ENCODE results near the gene MUC5AC. TPM values are rescaled to one million over a fixed set of nuclear protein-coding genes. Genes with fewer than 3 reads are reported as not detected.
"Not testable (repeated sequence)": the region's sequence is repeated elsewhere in the genome, so short reads cannot be mapped to it uniquely, and the experiment has no call there.

Gene MUC5AC
- total and polyA plus RNA-seq, 9 donors = 0.01 to 0.75 (median 0.04) TPM; not detected in 4

DNA sequence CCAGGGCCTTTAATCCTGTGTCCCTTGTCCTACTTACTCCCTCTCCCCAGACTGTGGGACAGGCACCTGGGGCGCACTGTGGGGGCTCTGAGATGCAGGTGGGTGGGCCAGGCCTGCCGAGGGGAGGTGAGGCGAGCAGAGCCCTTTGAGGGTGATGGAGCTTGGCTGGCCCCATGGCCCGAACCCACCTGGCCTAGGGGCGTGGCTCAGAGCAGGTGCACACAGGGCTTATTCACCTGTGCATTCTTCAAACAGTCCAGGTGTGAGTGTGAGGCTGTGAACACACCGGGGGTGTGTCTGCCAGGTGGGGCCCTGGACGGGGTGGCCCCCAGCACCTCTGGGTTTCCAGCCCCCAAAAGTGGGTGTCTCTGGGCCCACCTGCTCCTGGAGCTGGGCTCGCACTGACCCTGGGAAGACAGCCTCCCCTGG lies 9.0 kb upstream of the MUC5AC start:
- 81% methylated on average over 8 of the region's 8 CpGs for WGBS (ENCODE audit: insufficient coverage)
- Histone ChIP-seq H3K36me3 (ENCODE audit: control insufficient read depth, insufficient read depth, low read length) (no peaks in the 10 kb centered on the region), H3K4me1 (ENCODE audit: control insufficient read depth, insufficient read depth, low read length) (no peaks in the 10 kb centered on the region), H3K9me3 (replicated peaks; ENCODE audit: control insufficient read depth, low read depth, low read length) (peaks cover 3% of the 10 kb centered on the region), H3K27me3 (ENCODE audit: control insufficient read depth, insufficient read depth, low read length) (peaks cover 2% of the 10 kb centered on the region), H3K4me3 (ENCODE audit: low read length) (no peak overlapping the region), H3K27ac (ENCODE audit: low read length) (no peak overlapping the region)
- DNase-seq = no peak

DNA sequence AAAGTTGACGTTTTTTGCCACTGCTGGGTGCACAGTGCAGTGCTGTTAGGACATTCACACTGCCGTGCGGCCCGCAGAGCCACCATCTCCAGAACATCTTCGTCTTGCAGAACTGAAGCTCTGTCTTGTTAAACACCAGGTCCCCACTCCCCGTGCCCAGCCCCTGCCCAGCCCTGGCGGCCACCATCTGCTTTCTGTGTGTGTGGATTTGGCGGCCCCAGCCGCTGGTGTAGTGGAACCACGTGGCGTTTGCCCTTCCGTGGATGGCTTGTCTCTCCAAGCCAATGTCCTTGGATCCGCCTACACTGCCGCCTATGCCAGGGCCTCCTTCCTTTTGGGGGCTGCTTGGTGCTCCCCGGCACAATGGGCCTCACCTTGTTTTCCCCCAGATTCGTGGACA lies 8.2 kb upstream of the MUC5AC start:
- Histone ChIP-seq H3K27ac (ENCODE audit: low read length) (no peak overlapping the region), H3K9me3 (replicated peaks; ENCODE audit: control insufficient read depth, low read depth, low read length) (no peaks in the 10 kb centered on the region), H3K36me3 (ENCODE audit: control insufficient read depth, insufficient read depth, low read length) (no peaks in the 10 kb centered on the region), H3K4me3 (ENCODE audit: low read length) (no peak overlapping the region), H3K4me1 (ENCODE audit: control insufficient read depth, insufficient read depth, low read length) (no peaks in the 10 kb centered on the region), H3K27me3 (ENCODE audit: control insufficient read depth, insufficient read depth, low read length) (peaks cover 2% of the 10 kb centered on the region)
- DNase-seq = no peak
- WGBS (ENCODE audit: insufficient coverage) = 84% methylated on average over 13 of the region's 16 CpGs

DNA sequence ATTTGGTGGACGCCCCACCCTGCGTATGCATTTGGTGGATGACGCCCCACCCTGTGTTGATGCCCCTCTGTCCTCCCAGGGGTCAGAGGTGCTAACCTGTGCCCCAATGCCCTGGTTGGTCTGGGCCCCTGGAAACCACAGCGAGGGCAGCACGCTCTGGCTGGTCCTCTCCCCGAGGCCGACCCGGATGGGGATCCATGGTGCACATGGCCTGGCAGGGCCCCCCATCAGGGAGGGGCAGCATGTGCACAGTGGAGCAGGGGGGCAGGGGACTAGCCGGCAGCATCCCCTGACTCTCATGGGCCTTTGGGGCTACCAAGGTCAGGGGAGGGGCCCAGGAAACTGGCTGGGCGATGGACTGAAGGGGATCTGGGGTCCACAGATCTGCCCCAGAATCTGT lies 7.6 kb upstream of the MUC5AC start:
- Histone ChIP-seq H3K9me3 (replicated peaks; ENCODE audit: control insufficient read depth, low read depth, low read length) (no peaks in the 10 kb centered on the region), H3K27ac (ENCODE audit: low read length) (no peak overlapping the region), H3K36me3 (ENCODE audit: control insufficient read depth, insufficient read depth, low read length) (no peaks in the 10 kb centered on the region), H3K4me1 (ENCODE audit: control insufficient read depth, insufficient read depth, low read length) (no peaks in the 10 kb centered on the region), H3K4me3 (ENCODE audit: low read length) (no peak overlapping the region), H3K27me3 (ENCODE audit: control insufficient read depth, insufficient read depth, low read length) (peaks cover 2% of the 10 kb centered on the region)
- no peak for DNase-seq
- 72% methylated on average over 9 of the region's 10 CpGs for WGBS (ENCODE audit: insufficient coverage)

DNA sequence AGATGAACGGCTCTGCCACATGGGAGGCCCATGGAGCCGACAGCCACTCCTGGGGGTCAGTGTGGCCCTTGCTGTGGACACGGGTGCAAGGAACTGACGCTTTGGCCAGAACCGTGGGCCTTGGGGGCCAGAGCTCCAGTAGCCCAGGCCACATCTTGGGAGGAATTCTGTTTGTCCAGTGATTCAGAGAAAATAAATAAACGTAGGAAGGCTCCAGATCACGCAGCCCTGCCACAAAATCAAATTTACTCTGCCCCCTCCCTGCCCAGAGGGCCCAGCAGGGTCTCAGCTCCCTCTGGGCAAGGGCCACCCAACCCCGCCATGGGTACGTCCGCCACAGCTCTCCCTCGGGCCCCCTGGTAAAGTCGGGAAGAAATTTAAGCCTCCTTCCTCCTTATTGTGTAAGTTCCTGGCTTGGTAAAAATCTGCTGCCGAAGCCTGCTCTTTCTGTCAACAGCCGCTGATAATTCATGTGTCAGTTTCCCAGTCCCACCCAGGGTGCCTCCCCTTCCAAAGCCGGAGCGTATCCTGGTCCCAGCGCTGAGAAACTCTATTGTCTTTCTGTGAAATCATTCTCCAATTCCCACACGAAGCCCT lies 6.9 kb upstream of the MUC5AC start:
- 30% methylated on average over 16 of the region's 18 CpGs for WGBS (ENCODE audit: insufficient coverage)
- no peaks in the 10 kb centered on the region for H3K9me3 ChIP-seq (replicated peaks; ENCODE audit: control insufficient read depth, low read depth, low read length)
- no peak overlapping the region for H3K4me3 ChIP-seq (ENCODE audit: low read length)
- peaks cover 2% of the 10 kb centered on the region for H3K27me3 ChIP-seq (ENCODE audit: control insufficient read depth, insufficient read depth, low read length)
- H3K27ac ChIP-seq (ENCODE audit: low read length) = no peak overlapping the region
- no peaks in the 10 kb centered on the region for H3K4me1 ChIP-seq (ENCODE audit: control insufficient read depth, insufficient read depth, low read length)
- peak; percentile 25 for DNase-seq
- H3K36me3 ChIP-seq (ENCODE audit: control insufficient read depth, insufficient read depth, low read length) = no peaks in the 10 kb centered on the region

DNA sequence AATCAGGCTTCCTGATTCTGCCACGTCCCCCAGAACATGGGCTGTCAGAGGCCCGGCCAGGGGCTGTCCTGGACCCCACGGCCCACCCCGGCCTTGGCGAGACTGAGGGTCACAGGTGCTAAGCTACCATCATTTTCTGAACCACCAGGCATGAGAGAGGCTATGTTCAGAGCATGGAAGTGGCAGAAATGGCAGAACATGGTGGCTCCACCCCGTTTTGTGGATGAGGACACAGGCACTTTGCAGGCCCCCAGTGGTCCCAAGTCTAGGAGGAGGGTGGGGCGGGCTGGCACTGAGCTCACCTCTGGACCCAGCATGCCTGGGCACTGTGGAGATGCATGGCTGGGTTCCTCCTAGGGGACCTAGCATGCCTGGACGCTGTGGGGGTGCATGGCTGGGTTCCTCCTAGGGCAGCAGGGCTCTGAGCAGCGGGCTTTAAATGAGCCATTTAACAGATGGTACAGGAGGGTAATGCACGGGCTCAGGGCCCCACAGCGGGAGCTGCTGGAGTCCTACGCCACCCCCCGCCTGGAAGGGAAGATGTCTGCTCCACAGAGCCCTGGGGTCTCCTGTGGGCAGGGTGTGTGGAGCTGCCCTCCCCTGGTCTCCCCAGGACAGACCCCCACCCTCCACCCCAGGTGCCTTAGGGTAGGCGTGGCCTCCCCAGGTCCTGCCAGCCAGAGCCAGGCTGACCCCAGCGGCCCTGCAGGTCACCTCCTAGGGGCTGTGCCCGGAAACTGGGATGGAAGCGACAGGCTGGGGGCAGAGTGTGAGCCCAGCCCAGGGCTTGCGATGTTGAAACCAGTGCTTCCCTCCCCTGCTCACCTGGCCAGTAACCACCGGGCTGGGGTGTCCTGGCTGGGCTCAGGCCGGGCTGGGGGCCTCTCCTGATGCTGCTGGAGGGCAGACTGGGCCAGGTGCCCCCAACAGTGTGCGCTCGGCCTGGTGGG lies 6.1 kb upstream of the MUC5AC start:
- DNase-seq = no peak
- 66% methylated on average over 12 of the region's 22 CpGs for WGBS (ENCODE audit: insufficient coverage)
- Histone ChIP-seq H3K27ac (ENCODE audit: low read length) (no peak overlapping the region), H3K36me3 (ENCODE audit: control insufficient read depth, insufficient read depth, low read length) (no peaks in the 10 kb centered on the region), H3K27me3 (ENCODE audit: control insufficient read depth, insufficient read depth, low read length) (peaks cover 2% of the 10 kb centered on the region), H3K4me1 (ENCODE audit: control insufficient read depth, insufficient read depth, low read length) (no peaks in the 10 kb centered on the region), H3K4me3 (ENCODE audit: low read length) (no peak overlapping the region), H3K9me3 (replicated peaks; ENCODE audit: control insufficient read depth, low read depth, low read length) (no peaks in the 10 kb centered on the region)

DNA sequence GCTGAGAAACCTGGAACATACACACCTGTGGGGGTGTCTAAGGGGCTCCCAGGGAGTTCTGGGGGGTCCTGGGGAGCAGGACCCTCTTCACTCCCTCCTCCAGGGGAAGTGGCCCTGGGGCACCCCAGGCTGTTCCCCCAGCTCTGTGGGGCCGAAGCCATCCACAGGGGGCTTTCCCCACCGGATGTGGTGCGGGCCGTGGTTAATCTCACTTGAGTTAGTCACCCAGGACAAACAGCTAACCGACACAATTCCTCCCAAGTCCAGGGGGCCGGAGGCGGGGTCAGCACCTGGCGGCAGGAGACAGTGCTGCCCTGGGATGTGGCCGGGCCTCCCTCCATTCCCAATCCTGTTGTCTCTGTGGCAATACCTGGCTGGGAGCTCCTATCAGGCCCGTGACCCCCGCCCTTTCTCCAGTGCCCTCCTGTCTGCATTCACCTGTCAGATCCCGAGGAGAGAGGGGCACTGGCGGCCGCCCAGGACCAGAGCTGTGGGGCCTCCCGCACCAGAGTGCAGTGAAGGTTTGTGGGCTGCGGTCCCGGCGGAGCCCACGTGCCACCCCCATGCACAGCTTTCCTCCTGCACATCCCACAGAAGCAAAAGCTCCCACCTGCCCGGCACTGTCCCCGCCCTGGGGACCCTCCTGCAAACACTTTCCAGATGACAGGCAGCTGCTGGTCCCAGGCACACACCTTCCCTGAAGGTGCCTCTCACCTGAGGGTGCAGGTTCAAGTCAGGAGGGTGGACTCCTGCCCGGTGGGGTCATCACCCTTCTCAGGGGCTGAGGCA lies 5.2 kb upstream of the MUC5AC start:
- no peaks in the 10 kb centered on the region for H3K36me3 ChIP-seq (ENCODE audit: control insufficient read depth, insufficient read depth, low read length)
- no peak overlapping the region for H3K27ac ChIP-seq (ENCODE audit: low read length)
- no peaks in the 10 kb centered on the region for H3K4me1 ChIP-seq (ENCODE audit: control insufficient read depth, insufficient read depth, low read length)
- no peak overlapping the region for H3K4me3 ChIP-seq (ENCODE audit: low read length)
- peaks cover 2% of the 10 kb centered on the region for H3K27me3 ChIP-seq (ENCODE audit: control insufficient read depth, insufficient read depth, low read length)
- 67% methylated on average over 12 of the region's 22 CpGs for WGBS (ENCODE audit: insufficient coverage)
- no peaks in the 10 kb centered on the region for H3K9me3 ChIP-seq (replicated peaks; ENCODE audit: control insufficient read depth, low read depth, low read length)
- DNase-seq = no peak

DNA sequence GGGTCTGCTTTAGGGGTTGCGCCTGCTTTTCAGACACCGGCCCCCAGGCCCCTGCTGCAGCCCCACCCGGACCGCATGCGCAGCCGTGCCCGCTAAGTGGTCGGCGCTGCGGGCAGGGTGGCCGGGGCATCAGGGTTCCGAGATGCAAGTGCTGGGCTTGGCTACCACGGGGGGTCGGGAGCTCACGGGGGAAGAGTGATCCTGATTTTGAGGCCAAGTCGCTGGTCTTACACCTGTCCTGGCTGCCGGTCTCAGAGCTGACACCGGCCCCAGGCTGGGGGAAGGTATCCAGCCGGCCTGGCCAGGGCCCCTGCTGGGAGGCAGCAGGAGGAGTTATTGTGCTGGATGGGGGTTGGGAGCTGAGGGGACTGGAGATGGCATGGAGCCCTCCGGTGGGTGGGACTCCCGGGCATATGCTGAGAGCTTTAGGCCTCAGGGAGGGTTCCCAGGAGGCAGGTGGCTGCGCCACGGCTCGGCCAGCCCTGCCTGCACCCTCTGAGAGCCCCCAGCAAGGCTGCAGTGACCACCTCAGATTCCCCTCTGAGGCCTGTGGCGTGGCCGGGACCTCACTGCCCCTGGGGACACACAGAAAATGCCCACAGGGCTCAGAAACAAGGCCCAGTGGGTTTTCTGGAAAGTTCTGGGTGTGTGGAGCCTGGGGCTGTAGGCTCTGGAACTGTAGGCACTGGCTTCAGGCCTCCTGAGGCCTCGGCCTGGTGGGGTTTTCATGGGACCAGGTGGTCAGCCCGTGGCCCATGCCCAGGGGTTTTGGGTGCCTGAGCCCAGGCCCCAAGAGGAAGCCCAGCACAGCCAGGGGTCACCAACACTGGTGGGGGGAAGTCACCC lies 4.4 kb upstream of the MUC5AC start:
- no peaks in the 10 kb centered on the region for H3K9me3 ChIP-seq (replicated peaks; ENCODE audit: control insufficient read depth, low read depth, low read length)
- H3K36me3 ChIP-seq (ENCODE audit: control insufficient read depth, insufficient read depth, low read length) = no peaks in the 10 kb centered on the region
- peaks cover 2% of the 10 kb centered on the region for H3K27me3 ChIP-seq (ENCODE audit: control insufficient read depth, insufficient read depth, low read length)
- no peak overlapping the region for H3K4me3 ChIP-seq (ENCODE audit: low read length)
- WGBS (ENCODE audit: insufficient coverage) = 71% methylated on average over 27 of the region's 28 CpGs
- no peak overlapping the region for H3K27ac ChIP-seq (ENCODE audit: low read length)
- no peaks in the 10 kb centered on the region for H3K4me1 ChIP-seq (ENCODE audit: control insufficient read depth, insufficient read depth, low read length)
- DNase-seq = no peak

DNA sequence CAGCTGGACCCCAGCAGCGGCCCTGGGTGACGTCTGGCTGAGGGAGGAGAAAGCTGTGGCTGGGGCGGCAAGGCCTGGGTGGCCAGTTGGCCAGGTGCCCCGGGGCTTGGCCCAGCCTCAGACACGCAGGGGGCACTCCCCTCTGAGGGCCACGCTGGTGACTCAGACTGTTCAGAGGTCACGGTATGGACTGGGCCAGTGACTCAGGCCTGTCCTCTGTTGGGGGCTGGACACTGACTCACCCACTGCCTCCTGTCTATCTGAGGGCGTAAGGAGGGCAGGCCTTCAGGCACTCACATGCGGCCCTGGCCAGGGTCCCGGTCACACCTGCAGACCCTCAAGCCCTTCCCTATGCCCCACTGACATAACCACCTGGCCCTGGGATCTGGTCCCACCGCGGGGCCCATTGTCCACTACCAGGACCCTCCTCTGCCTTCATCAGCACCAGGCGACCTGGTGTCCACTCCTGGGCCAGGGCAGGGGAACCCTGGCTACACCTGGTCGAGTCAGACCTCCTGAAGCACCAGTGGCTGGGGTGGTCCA lies 3.7 kb upstream of the MUC5AC start:
- H3K4me3 ChIP-seq (ENCODE audit: low read length) = no peak overlapping the region
- WGBS (ENCODE audit: insufficient coverage) = 69% methylated on average over 12 of the region's 14 CpGs
- no peaks in the 10 kb centered on the region for H3K4me1 ChIP-seq (ENCODE audit: control insufficient read depth, insufficient read depth, low read length)
- H3K27ac ChIP-seq (ENCODE audit: low read length) = no peak overlapping the region
- H3K27me3 ChIP-seq (ENCODE audit: control insufficient read depth, insufficient read depth, low read length) = peaks cover 2% of the 10 kb centered on the region
- no peaks in the 10 kb centered on the region for H3K9me3 ChIP-seq (replicated peaks; ENCODE audit: control insufficient read depth, low read depth, low read length)
- no peak for DNase-seq
- H3K36me3 ChIP-seq (ENCODE audit: control insufficient read depth, insufficient read depth, low read length) = no peaks in the 10 kb centered on the region

DNA sequence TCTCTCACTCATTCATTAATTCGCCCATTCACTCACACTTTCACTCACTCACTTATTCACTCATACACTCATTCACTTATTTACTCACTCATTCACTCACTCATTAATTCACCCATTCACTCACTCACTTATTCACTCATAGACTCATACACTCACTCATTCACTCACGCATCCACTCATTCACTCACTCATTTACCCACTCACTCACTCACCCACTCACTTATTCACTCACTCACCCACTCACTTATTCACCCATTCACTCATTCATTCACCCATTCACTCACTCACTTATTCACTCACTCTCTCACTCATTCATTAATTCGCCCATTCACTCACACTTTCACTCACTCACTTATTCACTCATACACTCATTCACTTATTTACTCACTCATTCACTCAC lies 3.1 kb upstream of the MUC5AC start:
- no CpG with 5 or more reads among the region's 3 CpGs for WGBS (ENCODE audit: insufficient coverage)
- not testable (repeated sequence) for H3K27ac ChIP-seq (ENCODE audit: low read length); H3K4me1 ChIP-seq (ENCODE audit: control insufficient read depth, insufficient read depth, low read length); H3K9me3 ChIP-seq (replicated peaks; ENCODE audit: control insufficient read depth, low read depth, low read length); H3K27me3 ChIP-seq (ENCODE audit: control insufficient read depth, insufficient read depth, low read length); H3K36me3 ChIP-seq (ENCODE audit: control insufficient read depth, insufficient read depth, low read length); DNase-seq; H3K4me3 ChIP-seq (ENCODE audit: low read length)
